NK-92 treated with Interleukin-12 subunit alpha and Interleukin-12 subunit beta, amount 100 ng/mL, for 24 hours (cell line): ENCODE results near the gene TNS2.
"Not testable (repeated sequence)": the region's sequence is repeated elsewhere in the genome, so short reads cannot be mapped to it uniquely, and the experiment has no call there.

ENCODE experiments used
- DNase-seq: peaks from one replicate; lab custom pipeline; 2025; lab: John Stamatoyannopoulos, UW

The TNS2 gene

DNA sequence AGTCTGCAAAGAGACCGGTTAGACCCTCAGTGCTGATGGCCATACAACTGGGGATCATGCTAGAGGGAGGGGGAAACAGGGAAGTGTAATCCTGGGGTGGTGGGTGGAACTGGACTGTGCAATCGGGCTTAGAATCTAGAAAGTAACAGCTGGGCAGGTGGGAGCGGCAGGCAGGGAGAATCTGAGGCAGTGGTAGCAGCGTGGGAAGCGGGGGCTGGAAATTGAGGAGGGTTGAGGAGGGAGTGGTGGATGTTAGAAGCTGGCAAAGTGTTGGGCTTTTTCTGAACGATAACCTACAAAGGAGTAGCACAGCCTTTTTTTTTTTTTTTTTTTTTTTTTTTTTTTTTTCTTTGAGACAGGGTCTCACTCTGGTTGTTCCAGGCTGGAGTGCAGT, 44.5 kb downstream of the TNS2 start:
- DNase-seq = no peak

DNA sequence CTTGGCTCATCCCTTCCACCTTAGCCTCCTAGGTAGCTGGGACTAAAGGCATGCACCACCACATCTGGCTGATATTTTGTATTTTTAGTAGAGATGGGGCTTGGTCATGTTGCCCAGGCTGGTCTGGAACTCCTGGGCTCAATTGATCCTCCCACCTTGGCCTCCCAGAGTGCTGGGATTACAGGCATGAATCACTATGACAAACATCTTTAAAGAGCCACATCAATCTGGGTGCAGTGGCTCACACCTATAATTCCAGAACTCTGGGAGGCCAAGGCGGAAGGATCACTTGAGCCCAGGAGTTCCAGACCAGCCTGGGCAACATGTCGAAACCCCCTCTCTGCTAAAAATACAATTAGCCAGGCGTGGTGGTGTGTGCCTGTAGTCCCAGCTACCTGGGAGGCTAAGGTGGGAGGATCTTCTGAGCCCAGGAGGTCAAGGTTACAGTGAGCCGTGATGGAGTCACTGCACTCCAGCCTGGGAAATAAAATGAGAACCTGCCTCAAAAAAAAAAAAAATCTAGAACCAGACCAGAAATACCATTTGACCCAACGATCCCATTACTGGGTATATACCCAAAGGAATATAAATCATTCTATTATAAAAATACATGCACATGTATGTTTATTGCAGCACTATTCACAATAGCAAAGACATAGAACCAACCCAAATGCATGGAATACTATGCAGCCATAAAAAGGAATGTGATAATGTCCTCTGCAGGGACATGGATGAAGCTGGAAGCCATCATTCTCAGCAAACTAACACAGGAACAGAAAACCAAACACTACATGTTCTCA, 45.1 kb downstream of the TNS2 start:
- not testable (repeated sequence) for DNase-seq

DNA sequence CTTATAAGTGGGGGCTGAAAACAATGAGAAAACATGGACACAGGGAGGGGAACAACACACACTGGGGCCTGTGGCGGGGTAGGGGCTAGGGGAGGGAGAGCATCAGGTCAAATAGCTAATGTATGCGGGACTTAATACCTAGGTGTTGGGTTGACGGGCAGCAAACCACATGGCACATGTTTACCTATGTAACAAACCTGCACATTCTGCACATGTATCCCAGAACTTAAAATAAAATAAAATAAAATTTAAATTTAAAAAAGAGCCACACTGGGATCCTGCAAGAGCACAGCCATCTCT, 45.7 kb downstream of the TNS2 start:
- not testable (repeated sequence) for DNase-seq

DNA sequence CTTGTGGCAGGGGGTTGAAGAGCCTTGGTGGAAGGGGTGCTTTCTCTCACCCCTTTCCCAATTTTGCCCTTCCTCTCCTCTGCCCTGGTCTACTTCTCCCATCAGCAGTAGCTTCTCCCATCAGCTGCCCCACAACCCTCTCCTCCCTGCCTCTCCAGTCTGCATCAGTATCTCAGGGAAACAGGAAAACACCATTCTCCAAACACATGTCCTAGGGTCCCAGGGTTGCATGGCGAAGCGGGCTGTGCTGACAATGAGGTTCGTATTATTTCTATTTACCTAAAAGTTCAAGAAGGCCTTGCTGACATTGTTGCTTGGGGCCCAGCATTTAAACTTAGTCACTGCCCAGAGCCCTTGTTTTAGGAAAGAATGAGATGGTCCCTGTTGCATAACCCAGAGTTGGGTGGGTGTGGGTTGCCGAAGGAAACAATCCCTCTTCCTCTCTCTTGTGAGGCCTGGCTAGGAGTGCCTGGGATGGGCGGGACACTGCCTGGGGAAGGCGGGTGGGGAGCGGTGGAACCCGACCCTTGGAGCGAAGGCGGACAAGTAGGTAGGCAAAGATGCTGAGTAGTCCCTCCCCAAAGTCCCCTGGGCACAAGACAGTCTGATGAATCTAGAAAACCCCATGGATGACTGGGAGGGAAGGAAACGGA, 46.4 kb downstream of the TNS2 start:
- no peak for DNase-seq

DNA sequence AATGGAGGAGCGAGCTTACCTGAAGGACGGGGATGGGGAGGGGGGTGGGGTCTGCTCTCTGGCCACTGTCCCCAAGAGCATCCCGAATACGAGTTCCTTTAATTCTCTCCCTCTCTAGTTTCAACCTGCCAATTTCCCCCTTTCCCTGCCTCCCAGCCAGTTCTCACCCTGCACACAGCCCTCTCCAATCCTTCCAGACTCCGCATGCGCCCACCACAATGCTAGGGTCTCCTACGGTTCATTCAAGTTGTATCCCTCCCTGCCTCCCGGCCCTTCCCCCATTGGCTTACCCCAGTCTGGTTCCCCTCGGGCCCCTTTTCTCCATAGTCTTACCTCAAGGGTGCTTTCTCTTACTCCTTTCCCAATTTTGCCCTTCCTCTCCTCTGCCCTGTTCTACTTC, 46.9 kb downstream of the TNS2 start:
- DNase-seq = no peak

DNA sequence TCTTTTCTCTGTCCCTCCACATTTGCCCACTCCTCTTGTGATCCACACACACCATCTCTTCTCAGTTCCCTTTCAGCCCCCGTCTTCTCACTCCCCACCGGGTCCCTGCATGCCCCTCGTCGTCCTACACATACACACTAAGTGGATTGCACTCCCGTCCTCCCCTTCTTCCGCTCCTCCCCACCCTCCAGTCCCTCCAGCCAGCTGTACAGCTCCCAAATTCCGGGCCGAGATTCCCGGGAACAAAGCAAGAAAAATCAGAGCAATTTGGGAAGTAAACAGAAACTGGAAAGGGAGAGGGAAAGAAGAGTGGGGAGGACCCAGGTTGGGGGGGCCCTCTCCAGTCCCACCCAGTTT, 47.3 kb downstream of the TNS2 start:
- DNase-seq = no peak

DNA sequence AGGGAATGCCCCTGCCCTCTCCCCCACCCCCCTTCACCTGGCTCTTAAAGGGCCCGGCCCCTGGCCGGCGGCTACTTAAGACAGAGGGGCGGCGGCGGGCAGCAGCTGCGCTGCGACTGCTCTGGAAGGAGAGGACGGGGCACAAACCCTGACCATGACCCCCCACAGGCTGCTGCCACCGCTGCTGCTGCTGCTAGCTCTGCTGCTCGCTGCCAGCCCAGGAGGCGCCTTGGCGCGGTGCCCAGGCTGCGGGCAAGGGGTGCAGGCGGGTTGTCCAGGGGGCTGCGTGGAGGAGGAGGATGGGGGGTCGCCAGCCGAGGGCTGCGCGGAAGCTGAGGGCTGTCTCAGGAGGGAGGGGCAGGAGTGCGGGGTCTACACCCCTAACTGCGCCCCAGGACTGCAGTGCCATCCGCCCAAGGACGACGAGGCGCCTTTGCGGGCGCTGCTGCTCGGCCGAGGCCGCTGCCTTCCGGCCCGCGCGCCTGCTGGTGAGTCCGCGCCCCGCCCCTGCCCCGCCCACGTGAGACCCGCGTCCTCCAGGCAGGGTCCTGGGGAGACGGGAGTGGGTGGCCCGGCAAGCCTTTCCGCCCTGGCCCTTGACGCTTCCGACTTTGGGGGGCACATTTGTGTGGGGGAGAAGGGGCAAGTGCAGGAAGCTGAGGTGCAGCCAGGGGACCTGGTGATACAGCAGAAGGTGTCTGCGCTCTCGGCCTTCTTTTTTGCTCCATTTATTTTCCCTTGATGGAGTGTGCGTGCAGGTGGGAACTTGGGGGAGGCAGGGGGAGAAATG, 47.9 kb downstream of the TNS2 start, which contains the start of gene IGFBP6:
TSS of gene IGFBP6 (plus strand) at position 104 of the 790 bp plus-strand sequence. CDS start at position 155, 51 bp downstream.
- DNase-seq = no peak

DNA sequence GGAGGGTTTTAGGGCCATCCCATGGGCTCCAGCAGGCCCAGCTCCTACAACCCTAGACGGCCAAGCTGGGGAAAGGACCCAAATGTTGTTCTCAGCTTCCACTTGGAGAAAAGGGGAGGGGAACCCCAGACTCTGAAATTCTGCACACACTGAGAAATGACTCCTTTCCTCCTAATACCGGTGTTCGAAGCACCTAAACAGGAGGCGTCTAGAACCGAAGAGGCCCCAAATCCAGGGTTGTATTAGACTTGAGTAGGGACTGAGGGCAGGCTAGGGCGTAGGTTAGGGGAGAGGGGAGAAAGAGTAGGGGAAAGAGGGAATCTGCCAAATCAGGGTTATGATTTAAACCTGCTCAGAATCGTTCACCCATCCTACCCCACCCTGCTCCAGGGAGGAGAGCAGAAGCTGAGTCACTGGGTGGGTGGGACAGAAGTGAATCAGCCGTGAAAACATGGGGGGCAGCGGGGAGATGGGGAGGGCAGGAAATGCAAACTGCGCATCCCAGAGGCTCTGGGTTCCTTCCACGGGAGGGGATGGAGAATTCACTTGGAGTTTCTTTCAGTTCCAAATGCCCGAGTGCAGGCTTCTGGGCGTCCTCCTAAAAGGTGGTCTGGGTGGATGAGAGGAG, 48.6 kb downstream of the TNS2 start:
- no peak for DNase-seq

DNA sequence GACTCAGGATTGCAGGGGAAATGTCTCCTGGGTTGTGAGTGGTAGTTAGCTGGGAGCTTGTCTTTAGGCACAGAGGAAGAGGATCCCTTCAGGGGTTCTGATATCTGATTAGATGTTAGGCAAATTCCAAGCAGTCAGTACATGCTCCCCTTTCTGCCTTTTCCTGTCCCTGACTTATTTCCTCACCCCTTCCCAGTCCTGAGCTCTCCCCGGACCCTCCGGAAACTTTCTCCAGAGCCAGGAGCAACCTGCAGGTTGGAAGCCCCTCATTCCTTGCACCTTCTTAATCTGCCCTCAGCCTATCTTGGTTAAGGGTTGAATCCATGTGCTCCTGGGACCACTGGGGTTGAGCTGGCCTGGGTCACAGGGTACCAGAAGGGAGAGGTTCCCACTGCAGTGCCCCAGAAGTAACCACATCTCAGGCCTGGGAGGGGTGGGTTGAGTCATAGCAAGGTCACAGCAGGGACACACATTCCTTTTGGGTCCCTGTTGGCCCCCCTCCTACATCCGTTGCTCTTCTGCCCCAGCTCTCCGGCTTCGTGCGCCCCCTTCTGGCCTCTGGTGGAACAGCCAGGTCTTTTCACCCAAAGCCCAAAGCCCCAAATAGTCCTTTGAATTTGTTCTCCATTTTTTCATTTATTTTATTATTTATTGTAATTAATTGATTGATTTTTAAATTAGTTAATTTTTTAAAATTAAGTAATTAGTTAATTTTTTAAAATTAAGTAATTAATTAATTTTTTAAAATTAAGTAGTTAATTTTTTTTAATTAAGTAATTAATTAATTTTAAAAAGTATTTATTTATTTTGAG, 49.4 kb downstream of the TNS2 start:
- peak; percentile 60 for DNase-seq

DNA sequence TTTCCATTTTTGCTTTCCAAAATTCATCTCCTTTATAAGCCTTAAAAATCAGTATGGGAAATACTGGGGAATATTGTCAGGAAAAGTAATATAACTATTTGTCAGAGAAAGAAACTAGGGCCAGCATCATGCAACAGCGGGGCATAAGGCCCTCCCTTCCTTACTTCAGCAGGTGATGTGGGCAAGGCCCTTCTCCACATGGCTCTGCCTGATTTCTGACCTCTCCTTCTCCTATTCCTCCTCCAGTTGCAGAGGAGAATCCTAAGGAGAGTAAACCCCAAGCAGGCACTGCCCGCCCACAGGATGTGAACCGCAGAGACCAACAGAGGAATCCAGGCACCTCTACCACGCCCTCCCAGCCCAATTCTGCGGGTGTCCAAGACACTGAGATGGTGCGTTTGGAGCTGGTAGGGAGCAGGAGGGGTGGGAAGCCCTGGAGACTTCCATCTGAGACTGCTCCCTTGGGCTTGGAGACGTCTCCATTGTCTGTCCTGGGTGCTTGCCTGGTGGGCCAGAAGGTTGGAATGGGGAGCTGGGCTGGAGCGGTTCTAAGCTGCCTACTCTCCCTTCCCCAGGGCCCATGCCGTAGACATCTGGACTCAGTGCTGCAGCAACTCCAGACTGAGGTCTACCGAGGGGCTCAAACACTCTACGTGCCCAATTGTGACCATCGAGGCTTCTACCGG, 50.7 kb downstream of the TNS2 start:
- no peak for DNase-seq

DNA sequence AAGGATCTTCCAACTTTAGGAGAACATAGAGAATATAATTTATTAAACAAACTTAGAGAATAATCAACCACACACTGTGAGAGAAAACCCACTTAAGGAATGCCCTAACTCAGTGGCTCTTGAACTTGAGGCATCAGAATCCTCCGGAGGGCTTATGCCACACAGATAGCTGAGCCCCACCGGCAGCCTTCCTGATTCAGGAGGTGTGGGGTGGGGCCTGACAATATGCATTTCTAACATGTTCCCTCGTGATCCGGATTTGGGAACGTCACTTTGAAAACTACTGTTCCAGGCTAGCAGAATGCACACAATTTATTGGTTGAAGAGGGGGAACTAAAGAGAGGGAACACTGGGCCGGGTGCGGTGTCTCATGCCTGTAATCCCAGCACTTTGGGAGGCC, 51.4 kb downstream of the TNS2 start:
- no peak for DNase-seq

DNA sequence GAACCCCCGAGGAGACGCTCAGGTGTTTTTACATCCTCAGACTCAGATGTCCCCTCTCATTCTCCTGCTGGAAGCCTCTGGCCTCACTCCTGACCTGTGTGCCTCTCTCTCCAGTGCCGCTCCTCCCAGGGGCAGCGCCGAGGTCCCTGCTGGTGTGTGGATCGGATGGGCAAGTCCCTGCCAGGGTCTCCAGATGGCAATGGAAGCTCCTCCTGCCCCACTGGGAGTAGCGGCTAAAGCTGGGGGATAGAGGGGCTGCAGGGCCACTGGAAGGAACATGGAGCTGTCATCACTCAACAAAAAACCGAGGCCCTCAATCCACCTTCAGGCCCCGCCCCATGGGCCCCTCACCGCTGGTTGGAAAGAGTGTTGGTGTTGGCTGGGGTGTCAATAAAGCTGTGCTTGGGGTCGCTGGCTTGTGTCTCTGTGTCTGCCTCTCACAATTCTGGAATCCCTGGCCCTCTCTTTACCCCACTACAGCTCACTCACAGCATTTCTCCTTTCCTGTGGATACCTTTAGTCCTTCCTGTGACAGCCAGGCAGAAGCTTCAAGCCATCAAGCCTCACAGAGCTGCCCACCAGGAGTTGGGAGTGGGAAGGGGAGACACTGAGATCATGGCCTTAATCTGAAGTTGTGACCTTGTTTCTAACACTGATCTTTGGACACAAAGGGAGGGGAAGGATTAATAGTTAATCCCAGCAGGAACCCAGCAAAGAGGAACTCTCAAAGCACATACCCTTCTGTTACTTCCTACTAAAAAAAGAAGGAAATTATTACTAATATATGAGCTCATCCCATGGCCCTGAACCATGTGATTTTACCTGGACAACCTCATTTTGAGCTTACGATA, 52.3 kb downstream of the TNS2 start:
- DNase-seq = no peak

DNA sequence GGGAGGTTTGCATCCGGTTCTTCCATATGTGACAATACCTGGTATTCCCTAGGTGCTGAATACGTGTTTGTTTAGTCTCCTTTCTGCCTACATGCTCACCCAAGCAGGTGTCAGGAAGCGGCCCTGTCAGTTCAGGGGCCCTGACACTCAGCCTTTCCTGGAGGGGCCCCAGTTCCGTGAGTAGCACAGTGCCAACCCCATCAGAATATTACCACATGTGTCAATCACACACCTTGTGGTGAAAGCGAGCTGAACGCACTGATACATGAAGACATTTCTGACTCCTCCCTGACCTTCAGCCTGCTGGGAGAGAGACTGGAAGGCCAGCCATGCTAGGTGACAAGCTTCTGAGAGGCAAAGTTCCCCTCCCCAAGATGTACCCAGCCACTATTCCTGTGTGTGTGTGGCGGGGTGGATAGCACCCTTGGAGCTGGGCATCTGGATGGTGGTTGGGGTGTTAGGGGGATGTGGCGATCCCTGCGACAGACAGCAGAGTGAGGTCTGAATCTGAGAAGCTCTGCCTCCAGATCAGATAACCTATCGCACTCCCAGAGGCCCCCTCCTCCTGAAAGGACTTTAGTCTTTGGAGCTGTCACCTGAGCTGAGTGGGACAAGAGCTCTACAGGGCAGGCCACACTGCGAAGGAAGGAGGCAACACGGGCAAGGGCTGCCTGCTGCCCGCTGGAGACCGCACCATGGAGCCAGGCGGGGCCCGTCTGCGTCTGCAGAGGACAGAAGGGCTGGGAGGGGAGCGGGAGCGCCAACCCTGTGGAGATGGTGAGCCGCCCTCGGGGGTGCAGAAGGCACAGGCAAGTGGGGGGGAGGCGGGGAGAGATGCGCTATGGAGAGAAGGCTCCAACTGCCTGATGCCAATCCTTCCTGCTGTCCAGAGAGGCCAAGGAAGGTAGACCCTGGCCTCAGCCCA, 53.3 kb downstream of the TNS2 start, which contains the start of gene SOAT2:
TSS of gene SOAT2 (plus strand) at position 604 of the 925 bp plus-strand sequence. CDS start at position 696, 92 bp downstream.
- DNase-seq = no peak

DNA sequence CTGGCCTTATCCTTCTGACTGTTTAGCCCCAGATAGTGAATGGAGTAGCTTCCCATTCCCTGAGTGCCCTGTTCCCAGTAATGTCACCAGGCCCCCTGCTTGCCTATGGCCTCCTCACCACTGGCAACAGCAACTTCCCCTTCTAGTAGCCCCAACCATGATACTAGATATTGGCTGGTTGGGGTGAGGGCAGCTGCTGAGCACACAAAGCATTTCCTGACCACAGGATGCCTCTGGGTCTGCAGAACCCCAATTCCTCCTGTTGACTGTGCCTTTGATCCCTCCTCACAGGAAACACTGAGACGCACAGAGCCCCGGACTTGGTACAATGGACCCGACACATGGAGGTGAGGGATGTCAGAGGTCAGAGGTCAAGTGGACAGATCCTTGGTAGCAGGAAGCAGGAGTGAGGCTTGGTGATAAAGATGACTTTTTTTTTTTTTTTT, 54.0 kb downstream of the TNS2 start:
- DNase-seq = no peak

DNA sequence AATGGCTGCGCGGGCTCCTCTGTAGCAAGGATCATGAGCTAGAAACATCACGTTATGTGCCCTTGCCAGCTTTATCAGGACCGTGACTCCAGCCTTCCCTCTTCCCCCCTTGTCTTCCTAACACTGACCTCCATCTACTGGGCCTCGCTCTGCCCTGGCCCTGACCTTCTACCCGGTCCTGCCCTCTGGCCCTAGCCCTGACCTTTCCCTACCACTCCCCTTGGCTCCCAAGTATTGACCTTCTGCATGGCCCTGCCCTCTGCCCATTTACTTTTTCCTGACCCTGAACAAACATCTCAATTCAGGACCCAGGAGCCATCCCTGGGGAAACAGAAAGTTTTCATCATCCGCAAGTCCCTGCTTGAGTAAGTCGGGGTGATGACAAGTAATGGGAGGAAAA, 55.4 kb downstream of the TNS2 start:
- DNase-seq = no peak

DNA sequence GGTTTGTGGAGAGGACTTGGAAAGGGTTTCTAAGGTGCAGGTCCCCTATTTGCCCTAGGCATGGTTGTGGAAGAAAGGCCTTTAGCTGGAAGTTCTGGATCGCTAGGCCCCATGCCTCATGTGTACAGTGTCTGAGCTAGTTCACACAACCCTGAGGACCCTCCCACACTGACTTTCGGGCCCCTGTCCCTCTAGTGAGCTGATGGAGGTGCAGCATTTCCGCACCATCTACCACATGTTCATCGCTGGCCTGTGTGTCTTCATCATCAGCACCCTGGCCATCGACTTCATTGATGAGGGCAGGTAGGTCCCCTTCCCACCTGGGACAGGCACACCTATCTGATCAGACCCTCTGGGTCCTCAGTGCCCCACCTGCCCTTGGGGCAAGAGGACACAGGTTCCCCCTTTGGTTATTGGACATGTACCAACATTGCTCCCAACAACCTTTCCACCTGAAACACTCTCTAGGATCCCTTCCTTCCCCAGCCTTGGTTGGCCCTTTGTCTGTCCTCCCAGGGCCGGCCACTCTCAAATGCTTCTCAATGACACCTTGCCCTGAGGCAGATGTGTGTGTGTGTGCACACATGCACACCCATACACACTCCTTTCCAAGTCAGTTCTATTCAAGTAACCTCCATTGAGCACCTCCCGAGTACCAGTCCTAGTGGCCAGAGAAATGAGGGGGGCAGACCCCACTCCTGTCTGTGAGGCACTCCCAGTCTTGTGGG, 56.0 kb downstream of the TNS2 start:
- DNase-seq = no peak

DNA sequence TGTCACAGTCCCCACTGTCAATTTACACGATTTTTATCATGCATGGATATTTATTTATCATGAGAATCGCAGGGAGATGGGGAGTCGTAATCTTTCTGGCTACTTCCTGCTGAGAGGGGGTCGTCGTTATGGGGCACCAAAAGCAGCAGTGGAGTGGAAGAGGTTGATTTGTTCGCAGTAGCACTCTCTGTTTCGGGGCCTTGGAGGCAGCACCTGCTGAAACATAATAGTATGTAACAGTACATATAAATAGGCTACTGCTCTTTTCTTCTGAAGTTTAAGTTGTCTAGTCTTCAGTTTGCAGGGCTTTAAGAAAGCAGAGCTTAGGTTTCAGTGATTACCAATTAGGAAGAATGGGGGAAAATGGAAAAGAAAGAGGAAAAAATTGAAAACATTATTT, 57.3 kb downstream of the TNS2 start:
- DNase-seq = no peak

DNA sequence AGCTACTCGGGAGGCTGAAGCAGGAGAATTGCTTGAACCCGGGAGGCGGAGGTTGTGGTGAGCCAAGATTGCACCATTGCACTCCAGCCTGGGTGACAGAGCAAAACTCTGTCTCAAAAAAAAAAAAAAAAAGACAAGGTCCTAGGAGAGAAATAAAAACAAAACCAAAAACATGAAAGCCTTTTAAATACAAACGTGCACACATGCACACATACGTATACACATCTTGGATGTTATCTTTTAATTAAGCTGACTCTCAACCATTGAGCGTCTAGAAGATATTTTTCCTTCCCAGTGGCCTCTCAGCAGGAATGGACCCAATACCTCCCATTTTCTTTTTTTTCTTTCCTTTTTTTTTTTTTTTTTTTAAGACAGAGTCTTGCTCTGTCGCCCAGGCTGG, 62.6 kb downstream of the TNS2 start:
- not testable (repeated sequence) for DNase-seq
